ENCODE measurements around the gene MORN3.

GRCh38 chr12:121663610-121663929 lies 5.9 kb downstream of the MORN3 start:
- TF ChIP-seq, protein P1, sequence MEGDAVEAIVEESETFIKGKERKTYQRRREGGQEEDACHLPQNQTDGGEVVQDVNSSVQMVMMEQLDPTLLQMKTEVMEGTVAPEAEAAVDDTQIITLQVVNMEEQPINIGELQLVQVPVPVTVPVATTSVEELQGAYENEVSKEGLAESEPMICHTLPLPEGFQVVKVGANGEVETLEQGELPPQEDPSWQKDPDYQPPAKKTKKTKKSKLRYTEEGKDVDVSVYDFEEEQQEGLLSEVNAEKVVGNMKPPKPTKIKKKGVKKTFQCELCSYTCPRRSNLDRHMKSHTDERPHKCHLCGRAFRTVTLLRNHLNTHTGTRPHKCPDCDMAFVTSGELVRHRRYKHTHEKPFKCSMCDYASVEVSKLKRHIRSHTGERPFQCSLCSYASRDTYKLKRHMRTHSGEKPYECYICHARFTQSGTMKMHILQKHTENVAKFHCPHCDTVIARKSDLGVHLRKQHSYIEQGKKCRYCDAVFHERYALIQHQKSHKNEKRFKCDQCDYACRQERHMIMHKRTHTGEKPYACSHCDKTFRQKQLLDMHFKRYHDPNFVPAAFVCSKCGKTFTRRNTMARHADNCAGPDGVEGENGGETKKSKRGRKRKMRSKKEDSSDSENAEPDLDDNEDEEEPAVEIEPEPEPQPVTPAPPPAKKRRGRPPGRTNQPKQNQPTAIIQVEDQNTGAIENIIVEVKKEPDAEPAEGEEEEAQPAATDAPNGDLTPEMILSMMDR (IDR thresholded peaks at IDR 0.05): no peak
- TF ChIP-seq POLR2A (IDR thresholded peaks at IDR 0.05): no peak
